Breast epithelium (tissue), 3 donors: Measurements from ENCODE around the gene HDAC4.

Experiments
- CTCF ChIP-seq, 3 donors: fragments of 450-650 bp; IDR thresholded peaks; one replicate each; pipeline ENCODE4 v1.5.1; 2016 to 2017; ENCODE audit warnings: antibody characterized with exemption in 3 of 3, mild to moderate bottlenecking in 3 of 3, moderate library complexity in 3 of 3
- POLR2A ChIP-seq: fragments of 450-650 bp; IDR thresholded peaks from one replicate; pipeline ENCODE4 v1.6.1; 2016; ENCODE audit warnings: antibody characterized with exemption, mild to moderate bottlenecking, moderate library complexity
- POLR2AphosphoS5 ChIP-seq, 3 donors: sonication (generic); formaldehyde crosslinking; IDR thresholded peaks; one replicate each; pipeline ENCODE4 v1.6.1; 2017; ENCODE audit warnings: antibody characterized with exemption in 3 of 3

DNA sequence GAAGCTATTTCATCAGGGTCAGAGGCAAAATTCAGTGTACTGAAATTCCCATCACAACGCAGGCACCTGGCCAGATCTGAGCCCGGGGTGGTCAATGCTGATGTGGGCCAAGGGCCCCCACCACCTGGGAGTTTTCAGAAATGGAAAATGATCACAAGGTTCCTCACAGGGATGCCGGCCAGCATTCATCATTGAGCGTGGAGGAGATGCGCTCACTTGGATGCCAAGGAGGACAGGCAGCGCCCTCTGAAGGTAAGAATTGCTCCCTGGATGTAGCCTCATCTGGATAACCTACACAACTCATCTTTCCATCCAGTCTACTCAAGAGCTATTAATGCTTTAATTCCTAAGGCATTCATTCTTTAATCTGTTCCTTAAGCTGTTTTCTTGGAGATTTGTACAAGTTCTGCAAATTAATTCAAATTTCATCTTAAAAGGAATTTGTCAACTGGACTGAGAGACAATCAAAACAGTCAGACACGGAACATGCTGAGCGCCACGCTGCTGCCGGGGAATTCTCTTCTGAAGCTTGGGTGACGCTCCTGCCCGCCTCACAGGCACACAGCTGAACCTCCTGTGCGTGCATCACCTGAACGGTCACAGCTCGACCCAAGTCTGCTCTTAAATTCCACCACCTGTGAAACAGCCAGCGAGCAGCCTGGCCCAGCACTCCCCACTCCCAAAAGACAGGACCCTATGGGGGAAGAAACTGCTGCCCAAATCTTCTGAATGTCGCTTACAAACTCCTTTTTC is 206.7 kb downstream of the HDAC4 start:
- TF ChIP-seq POLR2A = no peak
- no peak for TF ChIP-seq CTCF (IDR thresholded peaks at IDR 0.05)
- TF ChIP-seq POLR2AphosphoS5 (IDR thresholded peaks at IDR 0.05) = no peak
